VCaP (cell line): ENCODE measurements around the gene STK4.
"Not testable (repeated sequence)": the region's sequence is repeated elsewhere in the genome, so short reads cannot be mapped to it uniquely, and the experiment has no call there.

Experiments used
- H3K27ac ChIP-seq: fragments of 450-650 bp; 2 replicates; pipeline ENCODE4 v1.5.1; 2017
- CTCF ChIP-seq: fragments of 450-650 bp; conservative IDR thresholded peaks from 2 replicates; pipeline ENCODE4 v1.5.1; 2017; ENCODE audit warnings: mild to moderate bottlenecking, moderate library complexity

The STK4 gene

GRCh38 chr20:45055056-45055455 is 88.7 kb downstream of the STK4 start:
- no peak for TF ChIP-seq CTCF
- peak overlapping the region; percentile 87; the same call in 1 of the 2 replicates for H3K27ac ChIP-seq

GRCh38 chr20:45056473-45057173 is 90.3 kb downstream of the STK4 start:
- TF ChIP-seq CTCF, result no peak
- H3K27ac ChIP-seq, result peak overlapping the region; percentile 87

GRCh38 chr20:45058168-45058850 is 92.0 kb downstream of the STK4 start:
- H3K27ac ChIP-seq, result peak overlapping the region; percentile 87
- TF ChIP-seq CTCF, result no peak

DNA sequence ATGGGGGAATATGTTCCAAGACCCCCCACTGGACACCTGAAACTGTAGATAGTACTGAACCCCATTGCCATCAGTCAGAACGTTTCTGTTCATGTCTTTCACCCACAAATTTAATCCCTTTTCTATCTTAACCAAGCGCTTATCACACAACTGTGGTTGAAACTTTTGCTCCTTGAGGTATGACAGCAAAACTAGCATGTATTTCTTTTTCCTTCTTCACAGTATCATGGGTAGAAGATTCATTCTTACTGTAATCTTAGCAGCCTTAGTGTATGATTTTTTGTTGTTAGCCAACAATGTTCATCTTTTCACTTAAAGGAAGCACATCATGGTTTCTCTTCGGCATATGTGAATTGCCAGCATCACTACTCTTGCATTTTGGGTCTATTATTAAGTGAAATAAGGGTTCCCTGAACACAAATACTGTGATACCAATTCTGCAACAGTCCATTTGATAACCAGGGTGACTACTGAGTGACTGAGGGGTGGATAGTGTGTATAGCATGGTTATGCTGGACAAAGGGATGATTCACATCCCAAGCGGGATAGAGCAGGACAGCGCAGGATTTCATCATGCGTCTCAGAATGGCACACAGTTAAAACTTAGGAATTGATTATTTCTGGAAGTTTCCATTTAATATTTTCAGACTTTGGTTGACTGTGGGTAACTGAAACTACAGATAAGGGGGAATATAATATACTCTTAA is 92.9 kb downstream of the STK4 start:
- H3K27ac ChIP-seq, result peak overlapping the region; percentile 87; the same call in 1 of the 2 replicates
- TF ChIP-seq CTCF, result no peak

GRCh38 chr20:45060294-45060693 is 94.0 kb downstream of the STK4 start:
- no peak for TF ChIP-seq CTCF
- H3K27ac ChIP-seq, result no peak overlapping the region

- TF ChIP-seq CTCF, result no peak
- no peak overlapping the region for H3K27ac ChIP-seq
Measured at GRCh38 chr20:45061244-45061643, 94.9 kb downstream of the STK4 start.

DNA sequence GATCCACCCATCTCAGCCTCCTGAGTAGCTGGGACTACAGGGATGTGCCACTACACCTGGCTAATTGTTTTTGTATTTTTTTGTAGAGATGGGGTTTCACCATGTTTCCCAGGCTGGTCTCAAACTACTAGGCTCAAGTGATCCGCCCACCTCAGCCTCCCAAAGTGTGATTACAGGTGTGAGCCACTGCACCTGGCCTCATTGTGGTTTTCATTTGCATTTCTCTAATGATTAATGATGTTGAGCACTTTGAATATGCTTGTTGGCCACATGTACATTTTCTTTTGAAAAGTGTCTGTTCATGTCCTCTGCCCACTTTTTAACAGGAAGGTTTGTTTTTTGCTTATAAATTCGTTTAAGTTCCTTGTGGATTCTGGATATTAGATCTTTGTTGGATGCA is 96.8 kb downstream of the STK4 start:
- not testable (repeated sequence) for H3K27ac ChIP-seq
